A549 (cell line): ENCODE results near the gene PNMT. TPM values are rescaled to one million over a fixed set of nuclear protein-coding genes. Genes with fewer than 3 reads are reported as not detected.

ENCODE experiments used
- ATAC-seq, 2 experiments: fragments of 200-7000 bp in 1 of 2; fragments of >200 bp in 1 of 2; cut with Nextera tagmentation in 1 of 2; cut with Tn5 transposase in 1 of 2; 3 replicates each; pipeline versions ENCODE4 v1.8.0 to v1.9.1; 2018 to 2020; ENCODE audit warnings: mild to moderate bottlenecking in 1 of 2, moderate library complexity in 1 of 2
- CTCF ChIA-PET: fragments of 300-600 bp; sonication (Branson Sonifier 250); formaldehyde crosslinking; extraction: SDS; loops from one replicate; lab custom pipeline; 2021; ENCODE audit warnings: antibody characterized with exemption, inconsistent platforms; lab: Yijun Ruan, JAX
- POLR2A ChIA-PET: fragments of 350-600 bp; formaldehyde crosslinking; extraction: SDS; loops from one replicate; lab custom pipeline; 2021; ENCODE audit warnings: antibody characterized with exemption, inconsistent platforms; lab: Yijun Ruan, JAX
- DNase-seq, 2 experiments: peaks; one replicate each; pipeline versions ENCODE4 v3.0.0 to v3.0.0-alpha.2; 2011 to 2016; ENCODE audit warnings: low read depth in 1 of 2, low spot score in 1 of 2
- FAIRE-seq: peaks from 2 replicates; lab custom pipeline; 2011; peaks lifted over from hg19 to GRCh38; lab: Jason Lieb, UNC
- H3K27ac ChIP-seq, 2 experiments: fragments of >200 bp; sonication (Bioruptor Twin); formaldehyde crosslinking; 3 replicates each; pipeline ENCODE4 v1.5.1; 2016 to 2017
- H3K4me1 ChIP-seq: fragments of >200 bp; sonication (Bioruptor Twin); formaldehyde crosslinking; 3 replicates; pipeline ENCODE4 v1.6.1; 2016
- H3K4me2 ChIP-seq: fragments of >200 bp; sonication (Bioruptor Twin); formaldehyde crosslinking; 3 replicates; pipeline ENCODE4 v1.6.1; 2016
- H3K4me3 ChIP-seq: fragments of >200 bp; sonication (Bioruptor Twin); formaldehyde crosslinking; 3 replicates; pipeline ENCODE4 v1.5.1; 2016
- H3K9me3 ChIP-seq: fragments of >200 bp; sonication (Bioruptor Twin); formaldehyde crosslinking; 3 replicates; pipeline ENCODE4 v1.6.1; 2016
- BCL3 ChIP-seq: fragments of >200 bp; sonication (Bioruptor Twin); formaldehyde crosslinking; IDR thresholded peaks from 3 replicates; pipeline ENCODE4 v1.6.1; 2016
- CBX2 ChIP-seq: fragments of 200-600 bp; sonication (generic); IDR thresholded peaks from 2 replicates; pipeline ENCODE4 v1.6.1; 2016; ENCODE audit warnings: low read depth, mild to moderate bottlenecking, borderline replicate concordance
- CEBPB ChIP-seq, 2 experiments: fragments of >200 bp in 1 of 2; sonication (Bioruptor Twin) in 1 of 2; formaldehyde crosslinking in 1 of 2; IDR thresholded peaks; 2 replicates each; pipeline ENCODE4 v1.6.1; 2012 to 2016
- CHD2 ChIP-seq: fragments of 150-350 bp; IDR thresholded peaks from 2 replicates; pipeline ENCODE4 v1.6.1; 2014; ENCODE audit warnings: low read length; ENCODE audit not compliant: partially characterized antibody
- EP300 ChIP-seq, 2 experiments: fragments of >200 bp; sonication (Bioruptor Twin); formaldehyde crosslinking; IDR thresholded peaks; 2 replicates in 1 of 2; 3 replicates in 1 of 2; pipeline ENCODE4 v1.6.1; 2016 to 2017
- ESRRA ChIP-seq: fragments of 150-350 bp; IDR thresholded peaks from 2 replicates; pipeline ENCODE4 v1.6.1; 2014; ENCODE audit warnings: mild to moderate bottlenecking, low read length, borderline replicate concordance
- FOSL2 ChIP-seq, 2 experiments: fragments of 450-650 bp in 1 of 2; fragments of >200 bp in 1 of 2; sonication (Bioruptor Twin) in 1 of 2; formaldehyde crosslinking; IDR thresholded peaks; 2 replicates each; pipeline versions ENCODE4 v1.5.0 to v1.6.1; 2016 to 2020; ENCODE audit warnings: mild to moderate bottlenecking in 1 of 2, moderate library complexity in 1 of 2
- FOXS1 ChIP-seq: fragments of 250-450 bp; sonication (Bioruptor Pico); IDR thresholded peaks from 2 replicates; pipeline ENCODE4 v1.5.0; 2020; ENCODE audit warnings: mild to moderate bottlenecking, moderate library complexity
- GATA3 ChIP-seq: IDR thresholded peaks from 2 replicates; pipeline ENCODE4 v1.6.1; 2012; ENCODE audit warnings: borderline replicate concordance
- HDAC2 ChIP-seq: fragments of 200-600 bp; sonication (generic); IDR thresholded peaks from 2 replicates; pipeline ENCODE4 v1.6.1; 2016
- HEYL ChIP-seq: fragments of 250-450 bp; sonication (Bioruptor Pico); IDR thresholded peaks from 2 replicates; pipeline ENCODE4 v1.8.0; 2021; ENCODE audit warnings: mild to moderate bottlenecking, moderate library complexity
- HOXB5 ChIP-seq: fragments of 250-450 bp; sonication (Bioruptor Pico); IDR thresholded peaks from 2 replicates; pipeline ENCODE4 v1.5.0; 2020; ENCODE audit warnings: mild to moderate bottlenecking, moderate library complexity
- MAFK ChIP-seq: fragments of 450-650 bp; IDR thresholded peaks from 2 replicates; pipeline ENCODE4 v1.6.1; 2014; ENCODE audit not compliant: partially characterized antibody
- NPAS2 ChIP-seq: fragments of 250-450 bp; sonication (Bioruptor Pico); IDR thresholded peaks from 2 replicates; pipeline ENCODE4 v1.8.0; 2022; ENCODE audit warnings: mild to moderate bottlenecking, moderate library complexity, borderline replicate concordance
- REST ChIP-seq: fragments of 200-600 bp; sonication (generic); IDR thresholded peaks from 2 replicates; pipeline ENCODE4 v1.6.1; 2016; ENCODE audit warnings: antibody characterized with exemption, mild to moderate bottlenecking, moderate library complexity
- TP53 ChIP-seq: fragments of 250-450 bp; sonication (Bioruptor Pico); IDR thresholded peaks from 2 replicates; pipeline ENCODE4 v1.5.0; 2021; ENCODE audit warnings: mild to moderate bottlenecking, moderate library complexity
- ZC3H11A ChIP-seq: fragments of 450-650 bp; IDR thresholded peaks from 2 replicates; pipeline ENCODE4 v1.6.1; 2014; ENCODE audit warnings: antibody characterized with exemption, mild to moderate bottlenecking
- ZSCAN20 ChIP-seq: fragments of 250-450 bp; sonication (Bioruptor Pico); IDR thresholded peaks from 2 replicates; pipeline ENCODE4 v1.8.0; 2022; ENCODE audit warnings: mild to moderate bottlenecking, moderate library complexity
- WGBS: methylation state at CpG from one replicate; pipeline ENCODE4 v1.1.6; 2017; ENCODE audit errors: missing lambda C conversion rate; 5-methylcytosine and 5-hydroxymethylcytosine counted together
- polyA plus RNA-seq, 4 experiments: library from polyadenylated mRNA; depleted of rRNA in 3 of 4; stranded (reverse); fragments of >200 nt; fragmentation: RNase III in 1 of 4; extraction: RNeasy Plus Mini Kit Qiagen cat#74134 plus additional on column Dnase treatment in 1 of 4; gene quantifications; 2 replicates in 3 of 4; 3 replicates in 1 of 4; pipeline ENCODE4 v1.2.3, GENCODE V29; 2011 to 2017
- TF ChIP-seq, protein P1 (sequence below): fragments of >200 bp; sonication (Bioruptor Twin); formaldehyde crosslinking; IDR thresholded peaks from 3 replicates; pipeline ENCODE4 v1.5.1; 2016

The PNMT gene
- polyA plus RNA-seq, 2 of the 4 experiments (the other 2 are of a cell fraction) = not detected

- 95% methylated on average over 5 of the region's 5 CpGs for WGBS
- POLR2A ChIA-PET = interaction anchor here (1.0 kb wide), 1 partner anchor 26 kb away, joined by 4 read pairs; the partner anchor contains the start of gene MIEN1
Observed at GRCh38 chr17:39703913-39704312, 35.7 kb downstream of the PNMT start.

More at GRCh38 chr17:39703913-39704312, 35.7 kb downstream of the PNMT start:
- TF ChIP-seq CHD2 (no peak), FOXS1 (CRISPR knock-in tag) (no peak), GATA3 (no peak), EP300 (IDR thresholded peaks at IDR 0.05) (no peak), FOSL2 (IDR thresholded peaks at IDR 0.05) (no peak), FOSL2 (CRISPR knock-in tag; IDR thresholded peaks at IDR 0.05) (no peak), HOXB5 (no peak), NPAS2 (CRISPR knock-in tag) (no peak), CEBPB (IDR thresholded peaks at IDR 0.05) (no peak), ESRRA (no peak), TP53 (CRISPR knock-in tag) (no peak), ZC3H11A (no peak), ZSCAN20 (CRISPR knock-in tag) (no peak), HDAC2 (no peak), REST (no peak), MAFK (no peak), HEYL (CRISPR knock-in tag) (no peak), CBX2 (no peak), BCL3 (no peak)
- TF ChIP-seq, protein P1, sequence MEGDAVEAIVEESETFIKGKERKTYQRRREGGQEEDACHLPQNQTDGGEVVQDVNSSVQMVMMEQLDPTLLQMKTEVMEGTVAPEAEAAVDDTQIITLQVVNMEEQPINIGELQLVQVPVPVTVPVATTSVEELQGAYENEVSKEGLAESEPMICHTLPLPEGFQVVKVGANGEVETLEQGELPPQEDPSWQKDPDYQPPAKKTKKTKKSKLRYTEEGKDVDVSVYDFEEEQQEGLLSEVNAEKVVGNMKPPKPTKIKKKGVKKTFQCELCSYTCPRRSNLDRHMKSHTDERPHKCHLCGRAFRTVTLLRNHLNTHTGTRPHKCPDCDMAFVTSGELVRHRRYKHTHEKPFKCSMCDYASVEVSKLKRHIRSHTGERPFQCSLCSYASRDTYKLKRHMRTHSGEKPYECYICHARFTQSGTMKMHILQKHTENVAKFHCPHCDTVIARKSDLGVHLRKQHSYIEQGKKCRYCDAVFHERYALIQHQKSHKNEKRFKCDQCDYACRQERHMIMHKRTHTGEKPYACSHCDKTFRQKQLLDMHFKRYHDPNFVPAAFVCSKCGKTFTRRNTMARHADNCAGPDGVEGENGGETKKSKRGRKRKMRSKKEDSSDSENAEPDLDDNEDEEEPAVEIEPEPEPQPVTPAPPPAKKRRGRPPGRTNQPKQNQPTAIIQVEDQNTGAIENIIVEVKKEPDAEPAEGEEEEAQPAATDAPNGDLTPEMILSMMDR = no peak
- no peak for ATAC-seq
- Histone ChIP-seq H3K4me3 (no peak overlapping the region), H3K4me1 (peaks cover 65% of the 10 kb centered on the region), H3K4me2 (peak overlapping the region; percentile 81), H3K9me3 (no peaks in the 10 kb centered on the region), H3K27ac (peak overlapping the region; percentile 39 to 49)
- no peak for DNase-seq
- CTCF ChIA-PET = interaction anchor here (0.6 to 50.7 kb wide), 7 partner anchors 11 to 66 kb away, joined by 3 to 1391 read pairs (median 4); partner anchors contain the start of genes MIEN1, PGAP3, PNMT and PPP1R1B
- no peak for FAIRE-seq
